ENCODE results near the gene PEX13.
A peak's percentile ranks its signal among the peaks of the same experiment; 100 is the strongest.
"Not testable (repeated sequence)": the region's sequence is repeated elsewhere in the genome, so short reads cannot be mapped to it uniquely, and the experiment has no call there.

PEX13 gene

GRCh38 chr2:61017003-61017555, 441 bp upstream of the PEX13 start:
- no peak for TF ChIP-seq POLR2A (IDR thresholded peaks at IDR 0.05; ENCODE audit: low read depth, low read length)
- FAIRE-seq, result peak; percentile 20
- DNase-seq (ENCODE audit: insufficient read length, low spot score), result peak; percentile 46

- FAIRE-seq (peak; percentile 81), DNase-seq (ENCODE audit: insufficient read length, low spot score) (no peak)
- TF ChIP-seq POLR2A (IDR thresholded peaks at IDR 0.05; ENCODE audit: low read depth, low read length), result no peak
These were observed 817 bp downstream of the PEX13 start for GRCh38 chr2:61018318-61018755.

- FAIRE-seq, result no peak
- no peak for TF ChIP-seq POLR2A (IDR thresholded peaks at IDR 0.05; ENCODE audit: low read depth, low read length)
- no peak for DNase-seq (ENCODE audit: insufficient read length, low spot score)
These were observed 1.3 kb downstream of the PEX13 start for GRCh38 chr2:61018798-61019197.

- FAIRE-seq, result no peak
These were observed 3.7 kb downstream of the PEX13 start for GRCh38 chr2:61021228-61021660.

GRCh38 chr2:61023670-61024069, 6.2 kb downstream of the PEX13 start:
- DNase-seq (ENCODE audit: insufficient read length, low spot score) (no peak), FAIRE-seq (no peak)
- no peak for TF ChIP-seq POLR2A (IDR thresholded peaks at IDR 0.05; ENCODE audit: low read depth, low read length)

More at GRCh38 chr2:61021228-61021660, 3.7 kb downstream of the PEX13 start:
- DNase-seq (ENCODE audit: insufficient read length, low spot score), result no peak
- TF ChIP-seq POLR2A (IDR thresholded peaks at IDR 0.05; ENCODE audit: low read depth, low read length), result no peak

- TF ChIP-seq POLR2A (IDR thresholded peaks at IDR 0.05; ENCODE audit: low read depth, low read length), result no peak
- FAIRE-seq (no peak), DNase-seq (ENCODE audit: insufficient read length, low spot score) (no peak)
These were observed 12.0 kb downstream of the PEX13 start for GRCh38 chr2:61029533-61029932.

- DNase-seq (ENCODE audit: insufficient read length, low spot score); FAIRE-seq: not testable (repeated sequence)
These were observed 17.1 kb downstream of the PEX13 start for GRCh38 chr2:61034592-61034991.

- not testable (repeated sequence) for DNase-seq (ENCODE audit: insufficient read length, low spot score); FAIRE-seq
These were observed 19.1 kb downstream of the PEX13 start for GRCh38 chr2:61036643-61037042.

- FAIRE-seq, result no peak
- no peak for TF ChIP-seq POLR2A (IDR thresholded peaks at IDR 0.05; ENCODE audit: low read depth, low read length)
These were observed 25.3 kb downstream of the PEX13 start for GRCh38 chr2:61042807-61043206.

GRCh38 chr2:61044636-61045035, 27.1 kb downstream of the PEX13 start:
- TF ChIP-seq POLR2A (IDR thresholded peaks at IDR 0.05; ENCODE audit: low read depth, low read length), result no peak
- no peak for FAIRE-seq
- DNase-seq (ENCODE audit: insufficient read length, low spot score), result no peak

More at GRCh38 chr2:61042807-61043206, 25.3 kb downstream of the PEX13 start:
- no peak for DNase-seq (ENCODE audit: insufficient read length, low spot score)

- FAIRE-seq (no peak), DNase-seq (ENCODE audit: insufficient read length, low spot score) (no peak)
- TF ChIP-seq POLR2A (IDR thresholded peaks at IDR 0.05; ENCODE audit: low read depth, low read length), result no peak
These were observed 27.7 kb downstream of the PEX13 start for GRCh38 chr2:61045226-61045625.

GRCh38 chr2:61045999-61046398, 28.5 kb downstream of the PEX13 start:
- DNase-seq (ENCODE audit: insufficient read length, low spot score), result no peak
- no peak for TF ChIP-seq POLR2A (IDR thresholded peaks at IDR 0.05; ENCODE audit: low read depth, low read length)
- no peak for FAIRE-seq

GRCh38 chr2:61055557-61055956, 38.0 kb downstream of the PEX13 start:
- DNase-seq (ENCODE audit: insufficient read length, low spot score) (no peak), FAIRE-seq (no peak)
- TF ChIP-seq POLR2A (IDR thresholded peaks at IDR 0.05; ENCODE audit: low read depth, low read length), result no peak

- no peak for DNase-seq (ENCODE audit: insufficient read length, low spot score)
- TF ChIP-seq POLR2A (IDR thresholded peaks at IDR 0.05; ENCODE audit: low read depth, low read length), result no peak
- no peak for FAIRE-seq
These were observed 40.0 kb downstream of the PEX13 start for GRCh38 chr2:61057562-61057961.

GRCh38 chr2:61059382-61059781, 41.9 kb downstream of the PEX13 start:
- TF ChIP-seq POLR2A (IDR thresholded peaks at IDR 0.05; ENCODE audit: low read depth, low read length), result no peak
- FAIRE-seq, result no peak
- DNase-seq (ENCODE audit: insufficient read length, low spot score), result no peak

Measured in H54 (cell line).